Measurements from ENCODE around the gene TPPP2.

TPPP2 gene

DNA sequence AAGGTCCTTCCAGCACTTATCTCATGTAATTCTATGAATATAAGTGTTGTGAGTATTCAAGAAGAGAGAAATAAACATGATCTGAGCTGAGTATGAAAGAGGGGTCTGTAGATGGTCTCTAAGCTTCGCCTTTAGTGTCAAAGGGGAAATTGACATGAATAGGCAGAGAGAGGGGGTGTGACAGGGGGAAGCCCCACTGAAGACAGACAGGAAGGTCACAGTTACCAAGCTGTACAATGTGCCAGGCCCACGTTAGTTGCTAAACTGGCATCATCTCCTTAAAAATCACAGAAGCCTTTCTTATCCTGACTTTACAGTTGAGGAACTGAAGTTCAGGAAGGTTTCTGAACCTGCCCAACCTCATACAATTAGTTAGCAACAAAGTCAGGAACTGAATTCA lies 47.7 kb downstream of the TPPP2 start:
- DNase-seq (ENCODE audit: low spot score), result no peak

DNA sequence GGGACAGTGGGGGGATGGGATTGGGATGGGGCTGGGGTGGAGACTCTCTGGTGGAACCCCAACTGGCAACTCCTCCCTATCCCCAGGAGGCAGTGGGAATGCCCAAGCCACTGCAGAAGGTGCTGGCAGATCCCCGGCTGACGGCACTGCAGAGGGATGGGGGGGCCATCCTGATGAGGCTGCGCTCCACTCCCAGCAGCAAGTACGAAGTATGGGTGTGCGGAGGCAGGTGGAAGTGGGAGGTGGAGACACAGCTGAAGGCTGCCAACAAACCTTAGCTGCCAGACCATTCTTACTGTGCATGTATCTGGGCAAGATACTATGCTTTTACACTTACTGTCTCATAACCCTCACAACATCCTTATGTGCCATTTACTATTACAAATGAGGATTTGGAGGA lies 48.3 kb downstream of the TPPP2 start:
- DNase-seq (ENCODE audit: low spot score), result no peak

DNA sequence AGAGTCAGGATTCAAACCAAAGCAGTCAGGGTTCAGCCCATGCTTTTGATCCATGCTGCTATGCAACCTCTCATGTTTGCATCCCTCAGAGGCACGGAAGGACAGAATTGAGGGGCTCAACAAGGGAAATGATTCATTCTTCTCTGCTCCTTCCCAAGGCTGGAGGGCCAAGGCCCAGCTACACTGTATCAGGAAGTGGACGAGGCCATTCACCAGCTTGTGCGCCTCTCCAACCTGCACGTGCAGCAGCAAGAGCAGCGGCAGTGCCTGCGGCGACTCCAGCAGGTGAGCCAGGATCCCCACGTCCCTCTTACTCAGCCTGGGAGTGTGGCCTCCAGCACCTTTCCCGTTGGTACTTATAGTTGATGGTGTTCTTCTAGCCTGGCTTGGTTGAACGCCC lies 48.7 kb downstream of the TPPP2 start:
- no peak for DNase-seq (ENCODE audit: low spot score)

DNA sequence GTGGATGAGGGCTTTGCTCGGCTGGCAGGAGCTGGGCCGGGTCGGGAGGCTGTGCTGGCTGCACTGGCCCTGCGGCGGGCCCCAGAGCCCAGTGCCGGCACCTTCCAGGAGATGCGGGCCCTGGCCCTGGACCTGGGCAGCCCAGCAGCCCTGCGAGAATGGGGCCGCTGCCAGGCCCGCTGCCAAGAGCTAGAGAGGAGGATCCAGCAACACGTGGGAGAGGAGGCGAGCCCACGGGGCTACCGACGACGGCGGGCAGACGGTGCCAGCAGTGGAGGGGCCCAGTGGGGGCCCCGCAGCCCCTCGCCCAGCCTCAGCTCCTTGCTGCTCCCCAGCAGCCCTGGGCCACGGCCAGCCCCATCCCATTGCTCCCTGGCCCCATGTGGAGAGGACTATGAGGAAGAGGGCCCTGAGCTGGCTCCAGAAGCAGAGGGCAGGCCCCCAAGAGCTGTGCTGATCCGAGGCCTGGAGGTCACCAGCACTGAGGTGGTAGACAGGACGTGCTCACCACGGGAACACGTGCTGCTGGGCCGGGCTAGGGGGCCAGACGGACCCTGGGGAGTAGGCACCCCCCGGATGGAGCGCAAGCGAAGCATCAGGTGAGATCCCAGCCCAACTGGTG lies 51.6 kb downstream of the TPPP2 start:
- no peak for DNase-seq (ENCODE audit: low spot score)
